ENCODE data around the gene MAGI1. TPM values are rescaled to one million over a fixed set of nuclear protein-coding genes. Genes with fewer than 3 reads are reported as not detected.

MAGI1 gene
- total RNA-seq, 1 experiment from 2014 or later: 58.2 TPM

GRCh38 chr3:65817553-65818126, 221.1 kb downstream of the MAGI1 start:
- H3K27ac Mint-ChIP-seq: no peak overlapping the region
- ChIA-PET POLR2A (no interaction called here), CTCF (no interaction called here)
- no peak overlapping the region for H3K4me3 Mint-ChIP-seq
- ATAC-seq: no peak
- TF ChIP-seq, protein P1, sequence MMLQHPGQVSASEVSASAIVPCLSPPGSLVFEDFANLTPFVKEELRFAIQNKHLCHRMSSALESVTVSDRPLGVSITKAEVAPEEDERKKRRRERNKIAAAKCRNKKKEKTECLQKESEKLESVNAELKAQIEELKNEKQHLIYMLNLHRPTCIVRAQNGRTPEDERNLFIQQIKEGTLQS (CRISPR knock-in tag; conservative IDR thresholded peaks at IDR 0.05): no peak
- TF ChIP-seq JUN (CRISPR knock-in tag; IDR thresholded peaks at IDR 0.05): no peak
- TF ChIP-seq MLX (CRISPR knock-in tag; IDR thresholded peaks at IDR 0.05): no peak
- TF ChIP-seq HMGA2 (CRISPR knock-in tag; IDR thresholded peaks at IDR 0.05): no peak
- no peak for TF ChIP-seq USF1 (CRISPR knock-in tag; IDR thresholded peaks at IDR 0.05)
- TF ChIP-seq NFATC4 (CRISPR knock-in tag; IDR thresholded peaks at IDR 0.05): no peak
- no peak for TF ChIP-seq ZNF425 (CRISPR knock-in tag; conservative IDR thresholded peaks at IDR 0.05)
- TF ChIP-seq GTF2I (CRISPR knock-in tag; conservative IDR thresholded peaks at IDR 0.05): no peak
- TF ChIP-seq CBFB (CRISPR knock-in tag; IDR thresholded peaks at IDR 0.05; ENCODE audit: low read depth): no peak
- no peak for TF ChIP-seq ZNF219 (CRISPR knock-in tag; IDR thresholded peaks at IDR 0.05; ENCODE audit: borderline replicate concordance)
- no peak for TF ChIP-seq NR1H2 (CRISPR knock-in tag; IDR thresholded peaks at IDR 0.05)
- TF ChIP-seq ERG (CRISPR knock-in tag; IDR thresholded peaks at IDR 0.05): no peak
- no peak for TF ChIP-seq NR2C2 (CRISPR knock-in tag; IDR thresholded peaks at IDR 0.05)
- no peak for TF ChIP-seq ZNF138 (CRISPR knock-in tag; conservative IDR thresholded peaks at IDR 0.05)
- TF ChIP-seq, protein P2, sequence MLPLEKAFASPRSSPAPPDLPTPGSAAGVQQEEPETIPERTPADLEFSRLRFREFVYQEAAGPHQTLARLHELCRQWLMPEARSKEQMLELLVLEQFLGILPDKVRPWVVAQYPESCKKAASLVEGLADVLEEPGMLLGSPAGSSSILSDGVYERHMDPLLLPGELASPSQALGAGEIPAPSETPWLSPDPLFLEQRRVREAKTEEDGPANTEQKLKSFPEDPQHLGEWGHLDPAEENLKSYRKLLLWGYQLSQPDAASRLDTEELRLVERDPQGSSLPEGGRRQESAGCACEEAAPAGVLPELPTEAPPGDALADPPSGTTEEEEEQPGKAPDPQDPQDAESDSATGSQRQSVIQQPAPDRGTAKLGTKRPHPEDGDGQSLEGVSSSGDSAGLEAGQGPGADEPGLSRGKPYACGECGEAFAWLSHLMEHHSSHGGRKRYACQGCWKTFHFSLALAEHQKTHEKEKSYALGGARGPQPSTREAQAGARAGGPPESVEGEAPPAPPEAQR (CRISPR knock-in tag; IDR thresholded peaks at IDR 0.05): no peak
- TF ChIP-seq SMAD4 (CRISPR knock-in tag; IDR thresholded peaks at IDR 0.05): no peak
- TF ChIP-seq, protein P3, sequence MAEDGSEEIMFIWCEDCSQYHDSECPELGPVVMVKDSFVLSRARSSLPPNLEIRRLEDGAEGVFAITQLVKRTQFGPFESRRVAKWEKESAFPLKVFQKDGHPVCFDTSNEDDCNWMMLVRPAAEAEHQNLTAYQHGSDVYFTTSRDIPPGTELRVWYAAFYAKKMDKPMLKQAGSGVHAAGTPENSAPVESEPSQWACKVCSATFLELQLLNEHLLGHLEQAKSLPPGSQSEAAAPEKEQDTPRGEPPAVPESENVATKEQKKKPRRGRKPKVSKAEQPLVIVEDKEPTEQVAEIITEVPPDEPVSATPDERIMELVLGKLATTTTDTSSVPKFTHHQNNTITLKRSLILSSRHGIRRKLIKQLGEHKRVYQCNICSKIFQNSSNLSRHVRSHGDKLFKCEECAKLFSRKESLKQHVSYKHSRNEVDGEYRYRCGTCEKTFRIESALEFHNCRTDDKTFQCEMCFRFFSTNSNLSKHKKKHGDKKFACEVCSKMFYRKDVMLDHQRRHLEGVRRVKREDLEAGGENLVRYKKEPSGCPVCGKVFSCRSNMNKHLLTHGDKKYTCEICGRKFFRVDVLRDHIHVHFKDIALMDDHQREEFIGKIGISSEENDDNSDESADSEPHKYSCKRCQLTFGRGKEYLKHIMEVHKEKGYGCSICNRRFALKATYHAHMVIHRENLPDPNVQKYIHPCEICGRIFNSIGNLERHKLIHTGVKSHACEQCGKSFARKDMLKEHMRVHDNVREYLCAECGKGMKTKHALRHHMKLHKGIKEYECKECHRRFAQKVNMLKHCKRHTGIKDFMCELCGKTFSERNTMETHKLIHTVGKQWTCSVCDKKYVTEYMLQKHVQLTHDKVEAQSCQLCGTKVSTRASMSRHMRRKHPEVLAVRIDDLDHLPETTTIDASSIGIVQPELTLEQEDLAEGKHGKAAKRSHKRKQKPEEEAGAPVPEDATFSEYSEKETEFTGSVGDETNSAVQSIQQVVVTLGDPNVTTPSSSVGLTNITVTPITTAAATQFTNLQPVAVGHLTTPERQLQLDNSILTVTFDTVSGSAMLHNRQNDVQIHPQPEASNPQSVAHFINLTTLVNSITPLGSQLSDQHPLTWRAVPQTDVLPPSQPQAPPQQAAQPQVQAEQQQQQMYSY (CRISPR knock-in tag; IDR thresholded peaks at IDR 0.05): no peak
- H3K9me3 Mint-ChIP-seq: peaks cover 7% of the 10 kb centered on the region
- peaks cover 6% of the 10 kb centered on the region for H3K36me3 Mint-ChIP-seq
- H3K27me3 Mint-ChIP-seq (ENCODE audit: low read depth): peaks cover 25% of the 10 kb centered on the region
- DNase-seq (ENCODE audit: low spot score): no peak
- H3K4me1 Mint-ChIP-seq: peaks cover 40% of the 10 kb centered on the region

All from WTC11 (cell line).